HL-60 (cell line): ENCODE measurements around the gene TRAF3IP1.
"Not testable (repeated sequence)": the region's sequence is repeated elsewhere in the genome, so short reads cannot be mapped to it uniquely, and the experiment has no call there.

Experiments used
- DNase-seq, 2 experiments: peaks; one replicate each; pipeline ENCODE4 v3.0.0-alpha.2; 2010 to 2020; ENCODE audit warnings: low read depth in 1 of 2, low spot score in 1 of 2
- H3K27ac ChIP-seq: fragments of 250-450 bp; sonication (Bioruptor Pico); replicated peaks from 2 replicates; pipeline ENCODE4 v1.5.1; 2020; ENCODE audit warnings: mild to moderate bottlenecking, moderate library complexity
- H3K27me3 ChIP-seq: fragments of 250-450 bp; sonication (Bioruptor Pico); 2 replicates; pipeline ENCODE4 v1.5.1; 2021; ENCODE audit warnings: mild to moderate bottlenecking, moderate library complexity; ENCODE audit not compliant: insufficient read depth, poor library complexity, severe bottlenecking
- H3K4me3 ChIP-seq: replicated peaks from 2 replicates; pipeline ENCODE4 v1.5.1; 2011; ENCODE audit warnings: mild to moderate bottlenecking, control low read depth, low read length; ENCODE audit not compliant: insufficient read depth
- CTCF ChIP-seq: IDR thresholded peaks from one replicate; pipeline ENCODE4 v1.5.1; 2011; ENCODE audit warnings: low read length, control low read depth, inconsistent platforms; ENCODE audit not compliant: insufficient read depth
- GABPA ChIP-seq: IDR thresholded peaks from 2 replicates; pipeline ENCODE4 v1.6.1; 2012; ENCODE audit warnings: low read depth
- POLR2AphosphoS5 ChIP-seq: IDR thresholded peaks from 2 replicates; pipeline ENCODE4 v1.6.1; 2012; ENCODE audit warnings: low read depth
- REST ChIP-seq: IDR thresholded peaks from 2 replicates; pipeline ENCODE4 v1.6.1; 2012; ENCODE audit warnings: low read depth; ENCODE audit not compliant: insufficient replicate concordance
- SPI1 ChIP-seq: IDR thresholded peaks from 2 replicates; pipeline ENCODE4 v1.6.1; 2012; ENCODE audit warnings: low read depth, mild to moderate bottlenecking, borderline replicate concordance

Gene TRAF3IP1

GRCh38 chr2:238308177-238308576 is 12.1 kb upstream of the TRAF3IP1 start:
- no peak for DNase-seq
- no peak overlapping the region for H3K4me3 ChIP-seq
- H3K27ac ChIP-seq = no peak overlapping the region
- no peaks in the 10 kb centered on the region for H3K27me3 ChIP-seq
- TF ChIP-seq SPI1 = no peak
- TF ChIP-seq POLR2AphosphoS5 = no peak
- TF ChIP-seq CTCF = no peak
- no peak for TF ChIP-seq GABPA
- TF ChIP-seq REST = no peak

GRCh38 chr2:238310721-238311120 is 9.6 kb upstream of the TRAF3IP1 start:
- DNase-seq, H3K4me3 ChIP-seq, H3K27ac ChIP-seq, H3K27me3 ChIP-seq: not testable (repeated sequence)

- no peak for DNase-seq
- H3K27me3 ChIP-seq = no peaks in the 10 kb centered on the region
- H3K4me3 ChIP-seq = no peak overlapping the region
- TF ChIP-seq GABPA (no peak), SPI1 (no peak), REST (no peak), CTCF (no peak), POLR2AphosphoS5 (no peak)
- H3K27ac ChIP-seq = no peak overlapping the region
Measured at GRCh38 chr2:238313289-238313990, 6.9 kb upstream of the TRAF3IP1 start.

GRCh38 chr2:238313991-238314350 is 6.3 kb upstream of the TRAF3IP1 start:
- Histone ChIP-seq H3K27ac (no peak overlapping the region), H3K27me3 (no peaks in the 10 kb centered on the region), H3K4me3 (no peak overlapping the region)
- TF ChIP-seq GABPA (no peak), CTCF (no peak), POLR2AphosphoS5 (no peak), REST (no peak), SPI1 (no peak)
- DNase-seq = no peak
